ENCODE results near the gene KIAA1958.

DNA sequence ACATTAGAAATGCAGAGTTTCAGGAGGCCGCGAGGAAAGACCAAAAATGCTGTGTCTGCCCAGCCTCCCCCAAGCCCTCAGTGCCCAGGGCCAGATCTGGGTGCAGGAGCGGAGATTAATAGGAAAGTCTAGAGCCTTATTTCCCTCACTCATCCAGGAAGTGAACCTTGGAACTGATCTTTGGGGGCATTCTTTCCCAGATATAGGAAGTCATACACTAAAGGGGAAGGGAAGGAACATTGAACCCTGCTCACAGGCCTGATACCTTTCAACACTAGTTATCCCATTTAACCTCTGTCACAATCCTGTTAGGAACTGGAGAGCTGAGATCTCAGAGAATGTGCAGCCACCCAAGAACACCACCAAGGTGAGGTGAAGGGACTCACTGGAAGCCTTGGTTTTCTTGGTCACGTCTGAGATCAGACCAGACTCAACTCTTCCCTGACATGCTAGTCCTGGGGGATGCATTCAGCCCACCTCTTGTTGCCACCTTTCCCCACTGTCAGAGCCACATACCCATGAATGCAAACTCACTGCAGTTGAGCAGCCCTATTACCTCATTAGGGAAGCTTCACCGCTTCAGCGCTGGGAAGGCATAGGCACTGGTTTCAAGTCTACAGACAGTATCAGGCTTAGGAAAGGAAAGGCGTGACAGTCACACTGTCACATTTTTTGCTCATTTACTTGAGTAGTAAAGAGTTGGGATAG is 95.0 kb downstream of the KIAA1958 start:
- TF ChIP-seq CTCF (conservative IDR thresholded peaks at IDR 0.05; ENCODE audit: low read depth, low read length): no peak
- TF ChIP-seq EZH2 (IDR thresholded peaks at IDR 0.05; ENCODE audit: borderline replicate concordance, low read depth, low read length, poor library complexity, severe bottlenecking): no peak
